AG09309 (cell line): ENCODE measurements around the gene BRINP3.

ENCODE experiments used
- DNase-seq: peaks from one replicate; pipeline ENCODE4 v3.0.0-alpha.2; 2010; ENCODE audit warnings: low read depth
- H3K4me3 ChIP-seq: 2 replicates; pipeline ENCODE4 v1.5.1; 2011; ENCODE audit warnings: mild to moderate bottlenecking, low read depth, low read length, moderate library complexity; ENCODE audit not compliant: control insufficient read depth
- CTCF ChIP-seq: IDR thresholded peaks from 2 replicates; pipeline ENCODE4 v1.5.1; 2011; ENCODE audit warnings: mild to moderate bottlenecking, low read depth, low read length, inconsistent platforms; ENCODE audit not compliant: insufficient read depth, control insufficient read depth; ENCODE audit errors: missing control alignments

The BRINP3 gene

GRCh38 chr1:190456129-190456528, 21.5 kb downstream of the BRINP3 start:
- no peak for TF ChIP-seq CTCF
- no peak for DNase-seq
- no peak overlapping the region for H3K4me3 ChIP-seq

- no peak overlapping the region for H3K4me3 ChIP-seq
- no peak for DNase-seq
- TF ChIP-seq CTCF, result no peak
Measured at GRCh38 chr1:190455631-190456030, 22.0 kb downstream of the BRINP3 start.

- TF ChIP-seq CTCF, result no peak
- H3K4me3 ChIP-seq, result no peak overlapping the region
- no peak for DNase-seq
Measured at GRCh38 chr1:190453550-190453949, 24.1 kb downstream of the BRINP3 start.

GRCh38 chr1:190452272-190452848, 25.3 kb downstream of the BRINP3 start:
- no peak for TF ChIP-seq CTCF
- H3K4me3 ChIP-seq, result no peak overlapping the region
- no peak for DNase-seq

GRCh38 chr1:190444464-190444863, 33.2 kb downstream of the BRINP3 start:
- no peak for DNase-seq
- no peak for TF ChIP-seq CTCF
- H3K4me3 ChIP-seq, result no peak overlapping the region

- no peak for TF ChIP-seq CTCF
Measured at GRCh38 chr1:190439447-190439846, 38.2 kb downstream of the BRINP3 start.

GRCh38 chr1:190436615-190437014, 41.0 kb downstream of the BRINP3 start:
- H3K4me3 ChIP-seq, result no peak overlapping the region
- no peak for DNase-seq
- TF ChIP-seq CTCF, result no peak

More at GRCh38 chr1:190439447-190439846, 38.2 kb downstream of the BRINP3 start:
- DNase-seq, result no peak
- H3K4me3 ChIP-seq, result no peak overlapping the region
